Transverse colon (tissue), 3 donors: ENCODE measurements around the gene PRKCA.
A peak's percentile ranks its signal among the peaks of the same experiment; 100 is the strongest.

Experiments used
- CTCF ChIP-seq, 5 experiments: fragments of 200-600 bp in 3 of 5; fragments of 450-650 bp in 2 of 5; sonication (generic) in 3 of 5; IDR thresholded peaks; 1 replicate in 2 of 5; 2 replicates in 3 of 5; pipeline ENCODE4 v1.5.1; 2016 to 2017; ENCODE audit warnings: antibody characterized with exemption in 5 of 5, inconsistent platforms in 3 of 5, mild to moderate bottlenecking in 2 of 5, moderate library complexity in 1 of 5
- EP300 ChIP-seq: sonication (generic); formaldehyde crosslinking; IDR thresholded peaks from one replicate; pipeline ENCODE4 v1.6.1; 2017; ENCODE audit warnings: antibody characterized with exemption, low read depth
- POLR2A ChIP-seq: fragments of 450-650 bp; IDR thresholded peaks from one replicate; pipeline ENCODE4 v1.6.1; 2016; ENCODE audit warnings: antibody characterized with exemption, mild to moderate bottlenecking, moderate library complexity

- TF ChIP-seq POLR2A (no peak), CTCF (IDR thresholded peaks at IDR 0.05) (peak in 3 of 5 experiments; percentile 17 to 33 (median 29)), EP300 (no peak)
These were observed 2.1 kb downstream of the PRKCA start for GRCh38 chr17:66304304-66305174.
